Measurements from ENCODE around the gene ARL13B. TPM values are rescaled to one million over a fixed set of nuclear protein-coding genes. Genes with fewer than 3 reads are reported as not detected.

Gene ARL13B
- total and polyA plus RNA-seq, 2 of the 13 experiments (the other 11 are each of a cell fraction or from before 2014, with no cell fraction given), result 2.2 to 9.6 TPM

GRCh38 chr3:93979850-93980676 is at the start of gene ARL13B (continued):
- TF ChIP-seq ZNF281 (CRISPR knock-in tag; IDR thresholded peaks at IDR 0.05; ENCODE audit: borderline replicate concordance) (no peak), ZNF296 (CRISPR knock-in tag; conservative IDR thresholded peaks at IDR 0.05) (no peak), RFX1 (IDR thresholded peaks at IDR 0.05) (peak; percentile 94), SMARCE1 (IDR thresholded peaks at IDR 0.05; ENCODE audit: borderline replicate concordance) (no peak), ZFY (CRISPR knock-in tag; IDR thresholded peaks at IDR 0.05) (peak; percentile 75), HOMEZ (CRISPR knock-in tag; IDR thresholded peaks at IDR 0.05; ENCODE audit: low read depth) (peak; percentile 74; the same call in 1 of the 2 replicates), KLF16 (CRISPR knock-in tag; IDR thresholded peaks at IDR 0.05) (peak in 1 of 2 experiments; percentile 23; a peak in 1 of 4 replicates), TSC22D2 (CRISPR knock-in tag; IDR thresholded peaks at IDR 0.05; ENCODE audit: borderline replicate concordance) (peak; percentile 60; the same call in 1 of the 2 replicates), ZNF605 (CRISPR knock-in tag; IDR thresholded peaks at IDR 0.05) (peak; percentile 88), ZNF777 (CRISPR knock-in tag; IDR thresholded peaks at IDR 0.05) (no peak), HBP1 (CRISPR knock-in tag; IDR thresholded peaks at IDR 0.05; ENCODE audit: low read depth) (0 out of 2 replicates have a peak, but pooled peaks have one; percentile 64), PITX1 (CRISPR knock-in tag; IDR thresholded peaks at IDR 0.05) (peak; percentile 75; the same call in 1 of the 2 replicates), GPBP1L1 (CRISPR knock-in tag; IDR thresholded peaks at IDR 0.05) (no peak), AGO1 (IDR thresholded peaks at IDR 0.05; ENCODE audit: low read depth, low read length, poor library complexity, severe bottlenecking) (peak; percentile 68), POLR2A (IDR thresholded peaks at IDR 0.05; ENCODE audit: insufficient read depth in 1 of 2, low read depth in 2 of 2, low read length in 2 of 2) (peak; percentile 77 to 79), MXI1 (IDR thresholded peaks at IDR 0.05; ENCODE audit: borderline replicate concordance, low read depth, low read length) (peak; percentile 73; the same call in 1 of the 3 replicates), YEATS4 (CRISPR knock-in tag; IDR thresholded peaks at IDR 0.05; ENCODE audit: borderline replicate concordance) (peak; percentile 60; the same call in 1 of the 2 replicates), ZNF644 (CRISPR knock-in tag; IDR thresholded peaks at IDR 0.05; ENCODE audit: low read depth) (no peak), JUN (CRISPR knock-in tag; IDR thresholded peaks at IDR 0.05) (no peak), ESRRA (CRISPR knock-in tag; IDR thresholded peaks at IDR 0.05; ENCODE audit: low read depth) (no peak), ZNF557 (CRISPR knock-in tag; IDR thresholded peaks at IDR 0.05) (no peak), GATAD2A (CRISPR knock-in tag; IDR thresholded peaks at IDR 0.05) (0 out of 2 replicates have a peak, but pooled peaks have one; percentile 18), ZNF263 (CRISPR knock-in tag; IDR thresholded peaks at IDR 0.05) (no peak), MAX (IDR thresholded peaks at IDR 0.05) (peak; percentile 58; the same call in 1 of the 2 replicates)
